Measurements from ENCODE around the gene STX18. TPM values are rescaled to one million over a fixed set of nuclear protein-coding genes. Genes with fewer than 3 reads are reported as not detected.

Gene STX18
- total RNA-seq, 1 experiment from 2014 or later: 36.5 TPM

GRCh38 chr4:4502694-4503311 lies 39.0 kb downstream of the STX18 start:
- no peaks in the 10 kb centered on the region for H3K27me3 ChIP-seq (replicated peaks; ENCODE audit: control insufficient read depth, insufficient read depth, low read length)
- ChIA-PET CTCF (interaction anchor here (1.8 kb wide), 1 partner anchor 8 kb away, joined by 4 read pairs; no protein-coding TSS in a partner anchor), POLR2A (no interaction called here)
- peaks cover 8% of the 10 kb centered on the region; the same call in 1 of the 2 replicates for H3K4me1 ChIP-seq
- H3K4me3 ChIP-seq (ENCODE audit: low read depth, low read length): no peak overlapping the region
- H3K9me3 Mint-ChIP-seq (ENCODE audit: unreplicated experiment): no peaks in the 10 kb centered on the region
- no peaks in the 10 kb centered on the region for H3K9me3 ChIP-seq
- DNase-seq: no peak
- H3K27me3 Mint-ChIP-seq (ENCODE audit: insufficient read depth, unreplicated experiment): no peaks in the 10 kb centered on the region
- no peaks in the 10 kb centered on the region for H3K36me3 ChIP-seq (ENCODE audit: control insufficient read depth, insufficient read depth, low read length)
- no peaks in the 10 kb centered on the region for H3K36me3 Mint-ChIP-seq (ENCODE audit: insufficient read depth, unreplicated experiment)
- H3K4me1 Mint-ChIP-seq (ENCODE audit: low read depth, unreplicated experiment): peaks cover 11% of the 10 kb centered on the region
- no TSS peak for BruUV-seq (replicated peaks)
- no peak overlapping the region for H3K27ac Mint-ChIP-seq (ENCODE audit: unreplicated experiment)
- no peak overlapping the region for H3K4me3 Mint-ChIP-seq (ENCODE audit: unreplicated experiment)
- TF ChIP-seq CTCF (IDR thresholded peaks at IDR 0.05; ENCODE audit: insufficient read depth in 1 of 2, low read depth in 1 of 2, low read length in 1 of 2, severe bottlenecking in 1 of 2, unreplicated experiment in 1 of 2): no peak
- intact Hi-C loops (cut with micrococcal nuclease; ENCODE audit: unreplicated experiment): no loop called here

GRCh38 chr4:4501679-4502078 lies 40.2 kb downstream of the STX18 start:
- H3K27me3 Mint-ChIP-seq (ENCODE audit: insufficient read depth, unreplicated experiment): no peaks in the 10 kb centered on the region
- Histone ChIP-seq H3K27me3 (replicated peaks; ENCODE audit: control insufficient read depth, insufficient read depth, low read length) (no peaks in the 10 kb centered on the region), H3K9me3 (no peaks in the 10 kb centered on the region), H3K36me3 (ENCODE audit: control insufficient read depth, insufficient read depth, low read length) (no peaks in the 10 kb centered on the region), H3K4me3 (ENCODE audit: low read depth, low read length) (no peak overlapping the region), H3K4me1 (peaks cover 8% of the 10 kb centered on the region; the same call in 1 of the 2 replicates)
- no peak for DNase-seq
- TF ChIP-seq CTCF (IDR thresholded peaks at IDR 0.05; ENCODE audit: insufficient read depth in 1 of 2, low read depth in 1 of 2, low read length in 1 of 2, severe bottlenecking in 1 of 2, unreplicated experiment in 1 of 2): no peak
- intact Hi-C loops (cut with micrococcal nuclease; ENCODE audit: unreplicated experiment): no loop called here
- CTCF ChIA-PET: interaction anchor here (1.8 kb wide), 1 partner anchor 10 kb away, joined by 4 read pairs; no protein-coding TSS in a partner anchor
- no peaks in the 10 kb centered on the region for H3K9me3 Mint-ChIP-seq (ENCODE audit: unreplicated experiment)
- no peak overlapping the region for H3K27ac Mint-ChIP-seq (ENCODE audit: unreplicated experiment)
- no peak overlapping the region for H3K4me3 Mint-ChIP-seq (ENCODE audit: unreplicated experiment)
- POLR2A ChIA-PET: no interaction called here
- peaks cover 11% of the 10 kb centered on the region for H3K4me1 Mint-ChIP-seq (ENCODE audit: low read depth, unreplicated experiment)
- no TSS peak for BruUV-seq (replicated peaks)
- no peaks in the 10 kb centered on the region for H3K36me3 Mint-ChIP-seq (ENCODE audit: insufficient read depth, unreplicated experiment)

- Histone ChIP-seq H3K4me3 (ENCODE audit: low read depth, low read length) (no peak overlapping the region), H3K4me1 (peaks cover 8% of the 10 kb centered on the region; the same call in 1 of the 2 replicates), H3K9me3 (no peaks in the 10 kb centered on the region), H3K36me3 (ENCODE audit: control insufficient read depth, insufficient read depth, low read length) (no peaks in the 10 kb centered on the region), H3K27me3 (replicated peaks; ENCODE audit: control insufficient read depth, insufficient read depth, low read length) (no peaks in the 10 kb centered on the region)
- H3K4me1 Mint-ChIP-seq (ENCODE audit: low read depth, unreplicated experiment): peaks cover 16% of the 10 kb centered on the region
- no peak overlapping the region for H3K27ac Mint-ChIP-seq (ENCODE audit: unreplicated experiment)
- no peaks in the 10 kb centered on the region for H3K36me3 Mint-ChIP-seq (ENCODE audit: insufficient read depth, unreplicated experiment)
- no peaks in the 10 kb centered on the region for H3K9me3 Mint-ChIP-seq (ENCODE audit: unreplicated experiment)
- intact Hi-C loops (cut with micrococcal nuclease; ENCODE audit: unreplicated experiment): no loop called here
- no peak overlapping the region for H3K4me3 Mint-ChIP-seq (ENCODE audit: unreplicated experiment)
- no peak for DNase-seq
- ChIA-PET POLR2A (no interaction called here), CTCF (interaction anchor here (1.2 kb wide), 1 partner anchor 13 kb away, joined by 3 read pairs; no protein-coding TSS in a partner anchor)
- no TSS peak for BruUV-seq (replicated peaks)
- no peak for TF ChIP-seq CTCF (IDR thresholded peaks at IDR 0.05; ENCODE audit: insufficient read depth in 1 of 2, low read depth in 1 of 2, low read length in 1 of 2, severe bottlenecking in 1 of 2, unreplicated experiment in 1 of 2)
- H3K27me3 Mint-ChIP-seq (ENCODE audit: insufficient read depth, unreplicated experiment): no peaks in the 10 kb centered on the region
Observed at GRCh38 chr4:4499438-4500123, 42.3 kb downstream of the STX18 start.
